ENCODE data around the gene TBC1D12.

TBC1D12 gene

DNA sequence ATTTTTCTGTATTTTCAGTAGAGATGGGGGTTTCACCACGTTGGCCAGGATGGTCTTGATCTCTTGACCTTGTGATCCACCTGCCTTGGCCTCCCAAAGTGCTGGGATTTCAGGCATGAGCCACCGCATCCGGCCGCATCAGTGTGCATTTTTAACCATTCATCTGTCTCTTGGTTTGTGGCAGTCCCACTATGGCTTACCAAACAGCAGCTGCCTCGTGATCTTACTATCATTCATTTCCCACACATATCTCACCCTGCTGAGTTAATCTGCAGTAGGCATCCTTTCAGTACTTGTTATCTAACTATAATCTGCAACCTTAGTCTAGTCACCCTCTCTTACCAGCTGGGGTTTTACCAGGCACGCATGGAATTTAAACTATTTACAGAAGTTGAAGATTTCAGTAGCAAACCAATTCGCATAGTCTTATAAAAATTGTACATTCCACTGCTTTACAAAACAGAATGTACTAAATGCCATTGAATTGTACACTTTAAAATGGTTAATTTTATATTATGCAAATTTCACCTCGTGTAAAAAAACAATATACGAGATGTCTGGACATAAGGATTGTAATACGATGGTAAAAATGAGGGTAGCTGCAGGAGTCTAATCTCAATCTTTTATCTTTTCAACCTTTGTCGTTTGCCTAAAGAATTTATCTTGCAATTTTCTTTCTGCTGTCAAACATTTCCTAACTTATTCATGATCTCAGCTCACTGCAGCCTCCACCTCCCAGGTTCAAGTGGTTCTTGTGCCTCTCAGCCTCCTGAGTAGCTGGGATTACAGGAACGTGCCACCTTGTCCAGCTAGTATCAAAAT lies 4.6 kb upstream of the TBC1D12 start:
- H3K79me2 ChIP-seq (ENCODE audit: insufficient read depth, low read length): no peaks in the 10 kb centered on the region
- H3F3A ChIP-seq (ENCODE audit: insufficient read depth): no peaks in the 10 kb centered on the region
- no peak overlapping the region for H3K9ac ChIP-seq (ENCODE audit: low read length)
- no peaks in the 10 kb centered on the region for H4K20me1 ChIP-seq (ENCODE audit: low read depth, low read length)
- no peak overlapping the region for H2AFZ ChIP-seq (ENCODE audit: low read depth, low read length, severe bottlenecking)
- TF ChIP-seq EZH2phosphoT487 (conservative IDR thresholded peaks at IDR 0.05; ENCODE audit: low read length): no peak
- TF ChIP-seq CTCF (IDR thresholded peaks at IDR 0.05; ENCODE audit: insufficient read depth, low read length, poor library complexity, severe bottlenecking): no peak
- no peaks in the 10 kb centered on the region for H3K36me3 ChIP-seq (ENCODE audit: low read length)
- H3K4me2 ChIP-seq (ENCODE audit: low read depth, low read length, poor library complexity, severe bottlenecking): no peak overlapping the region
- no peaks in the 10 kb centered on the region for H3K27me3 ChIP-seq (ENCODE audit: low read length)
- no peaks in the 10 kb centered on the region for H3K9me3 ChIP-seq (ENCODE audit: insufficient read depth, low read length)
- no peak overlapping the region for H3K27ac ChIP-seq (ENCODE audit: low read depth, low read length)
- no peak overlapping the region for H3K4me3 ChIP-seq (ENCODE audit: insufficient read depth, low read length, poor library complexity, severe bottlenecking)
- no peaks in the 10 kb centered on the region for H3K9me2 ChIP-seq (replicated peaks; ENCODE audit: insufficient read depth, low read length)

- no peaks in the 10 kb centered on the region for H3K79me2 ChIP-seq (ENCODE audit: insufficient read depth, low read length)
- H3K36me3 ChIP-seq (ENCODE audit: low read length): no peaks in the 10 kb centered on the region
- no peak for TF ChIP-seq EZH2phosphoT487 (conservative IDR thresholded peaks at IDR 0.05; ENCODE audit: low read length)
- no peak for TF ChIP-seq CTCF (IDR thresholded peaks at IDR 0.05; ENCODE audit: insufficient read depth, low read length, poor library complexity, severe bottlenecking)
- no peak overlapping the region for H2AFZ ChIP-seq (ENCODE audit: low read depth, low read length, severe bottlenecking)
- H3K9me3 ChIP-seq (ENCODE audit: insufficient read depth, low read length): no peaks in the 10 kb centered on the region
- no peak overlapping the region for H3K27ac ChIP-seq (ENCODE audit: low read depth, low read length)
- H3K4me3 ChIP-seq (ENCODE audit: insufficient read depth, low read length, poor library complexity, severe bottlenecking): no peak overlapping the region
- no peaks in the 10 kb centered on the region for H3K27me3 ChIP-seq (ENCODE audit: low read length)
- H4K20me1 ChIP-seq (ENCODE audit: low read depth, low read length): no peaks in the 10 kb centered on the region
- H3K4me2 ChIP-seq (ENCODE audit: low read depth, low read length, poor library complexity, severe bottlenecking): no peak overlapping the region
- no peaks in the 10 kb centered on the region for H3F3A ChIP-seq (ENCODE audit: insufficient read depth)
- H3K9me2 ChIP-seq (replicated peaks; ENCODE audit: insufficient read depth, low read length): no peaks in the 10 kb centered on the region
- H3K9ac ChIP-seq (ENCODE audit: low read length): no peak overlapping the region
Observed at GRCh38 chr10:94398762-94399161, 3.6 kb upstream of the TBC1D12 start.

GRCh38 chr10:94402843-94403379 lies 570 bp downstream of the TBC1D12 start:
- no peak for TF ChIP-seq CTCF (IDR thresholded peaks at IDR 0.05; ENCODE audit: insufficient read depth, low read length, poor library complexity, severe bottlenecking)
- 0 out of 2 replicates have a peak, but pooled peaks have one; percentile 7 for TF ChIP-seq EZH2phosphoT487 (conservative IDR thresholded peaks at IDR 0.05; ENCODE audit: low read length)
- Histone ChIP-seq H3F3A (ENCODE audit: insufficient read depth) (no peaks in the 10 kb centered on the region), H3K4me2 (ENCODE audit: low read depth, low read length, poor library complexity, severe bottlenecking) (peak overlapping the region; percentile 86), H3K9me2 (replicated peaks; ENCODE audit: insufficient read depth, low read length) (no peaks in the 10 kb centered on the region), H3K4me3 (ENCODE audit: insufficient read depth, low read length, poor library complexity, severe bottlenecking) (peak overlapping the region; percentile 87), H3K9me3 (ENCODE audit: insufficient read depth, low read length) (no peaks in the 10 kb centered on the region), H3K36me3 (ENCODE audit: low read length) (no peaks in the 10 kb centered on the region), H3K27ac (ENCODE audit: low read depth, low read length) (peak overlapping the region; percentile 44), H3K27me3 (ENCODE audit: low read length) (no peaks in the 10 kb centered on the region), H2AFZ (ENCODE audit: low read depth, low read length, severe bottlenecking) (peak overlapping the region; percentile 99), H4K20me1 (ENCODE audit: low read depth, low read length) (no peaks in the 10 kb centered on the region), H3K9ac (ENCODE audit: low read length) (peak overlapping the region; percentile 67), H3K79me2 (ENCODE audit: insufficient read depth, low read length) (no peaks in the 10 kb centered on the region)

Measured in SU-DHL-6 (cell line).